Measurements from ENCODE around the gene EFS. TPM values are rescaled to one million over a fixed set of nuclear protein-coding genes. Genes with fewer than 3 reads are reported as not detected.

Gene EFS, protein sequence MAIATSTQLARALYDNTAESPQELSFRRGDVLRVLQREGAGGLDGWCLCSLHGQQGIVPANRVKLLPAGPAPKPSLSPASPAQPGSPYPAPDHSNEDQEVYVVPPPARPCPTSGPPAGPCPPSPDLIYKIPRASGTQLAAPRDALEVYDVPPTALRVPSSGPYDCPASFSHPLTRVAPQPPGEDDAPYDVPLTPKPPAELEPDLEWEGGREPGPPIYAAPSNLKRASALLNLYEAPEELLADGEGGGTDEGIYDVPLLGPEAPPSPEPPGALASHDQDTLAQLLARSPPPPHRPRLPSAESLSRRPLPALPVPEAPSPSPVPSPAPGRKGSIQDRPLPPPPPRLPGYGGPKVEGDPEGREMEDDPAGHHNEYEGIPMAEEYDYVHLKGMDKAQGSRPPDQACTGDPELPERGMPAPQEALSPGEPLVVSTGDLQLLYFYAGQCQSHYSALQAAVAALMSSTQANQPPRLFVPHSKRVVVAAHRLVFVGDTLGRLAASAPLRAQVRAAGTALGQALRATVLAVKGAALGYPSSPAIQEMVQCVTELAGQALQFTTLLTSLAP
- total RNA-seq: 32.4 TPM

DNA sequence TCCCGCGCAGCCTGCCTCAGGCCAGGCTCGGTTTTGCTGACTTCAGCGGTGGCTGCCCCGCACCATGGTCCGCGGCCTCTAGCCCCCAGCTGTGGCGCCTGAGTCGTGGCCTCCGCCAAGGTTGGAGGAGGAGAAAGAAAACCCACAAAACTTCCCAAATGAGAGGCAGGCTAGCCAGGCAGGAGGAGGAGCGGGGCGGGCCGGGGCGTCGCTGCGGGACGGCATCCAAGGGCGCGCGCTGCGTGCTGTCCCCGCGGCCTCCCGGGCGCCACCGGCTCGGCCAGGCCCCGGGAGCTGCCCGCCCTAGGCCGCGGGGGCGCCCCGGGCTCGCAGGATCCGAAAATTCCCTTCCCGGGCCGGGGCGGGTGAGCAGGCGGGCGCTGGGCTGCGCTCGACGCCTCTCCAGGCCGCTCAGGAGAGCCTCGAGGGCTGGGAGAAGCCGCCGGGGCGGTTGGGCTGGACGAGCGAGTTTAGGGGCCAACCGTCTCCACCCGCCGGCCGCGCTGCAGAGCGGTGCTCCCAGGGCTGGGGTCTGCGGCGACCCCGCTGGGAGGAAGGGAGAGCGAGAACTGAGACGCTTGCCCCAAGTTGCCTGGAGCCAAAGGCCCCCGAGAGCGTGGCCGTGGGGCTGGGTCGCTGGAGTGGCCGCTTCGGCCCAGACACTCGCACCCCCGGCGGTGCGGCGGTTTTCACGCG, at the start of gene EFS:
EFS (minus strand) TSS at position 137 of the 696 bp plus-strand sequence. CDS start 147 bp downstream, outside the sequence.
- Histone ChIP-seq H3K27ac (peak within 1 kb of the TSS; percentile 97), H3K4me3 (peak within 1 kb of the TSS; percentile 51 to 69), H3K36me3 (peaks cover 0 to 5% of the 10 kb centered on the region in 2 donors), H3K4me1 (peaks cover 56% of the 10 kb centered on the region), H3K9me3 (no peaks in the 10 kb centered on the region), H3K27me3 (no peaks in the 10 kb centered on the region)
- DNase-seq (ENCODE audit: extremely low spot score in 2 of 2): no peak
- intact Hi-C loops (cut with DNase I): no loop called here
- peak in 1 of 2 donors; percentile 36 for TF ChIP-seq POLR2AphosphoS5 (IDR thresholded peaks at IDR 0.05; ENCODE audit: insufficient read depth in 1 of 2, low read depth in 1 of 2)
- TF ChIP-seq, protein P1, sequence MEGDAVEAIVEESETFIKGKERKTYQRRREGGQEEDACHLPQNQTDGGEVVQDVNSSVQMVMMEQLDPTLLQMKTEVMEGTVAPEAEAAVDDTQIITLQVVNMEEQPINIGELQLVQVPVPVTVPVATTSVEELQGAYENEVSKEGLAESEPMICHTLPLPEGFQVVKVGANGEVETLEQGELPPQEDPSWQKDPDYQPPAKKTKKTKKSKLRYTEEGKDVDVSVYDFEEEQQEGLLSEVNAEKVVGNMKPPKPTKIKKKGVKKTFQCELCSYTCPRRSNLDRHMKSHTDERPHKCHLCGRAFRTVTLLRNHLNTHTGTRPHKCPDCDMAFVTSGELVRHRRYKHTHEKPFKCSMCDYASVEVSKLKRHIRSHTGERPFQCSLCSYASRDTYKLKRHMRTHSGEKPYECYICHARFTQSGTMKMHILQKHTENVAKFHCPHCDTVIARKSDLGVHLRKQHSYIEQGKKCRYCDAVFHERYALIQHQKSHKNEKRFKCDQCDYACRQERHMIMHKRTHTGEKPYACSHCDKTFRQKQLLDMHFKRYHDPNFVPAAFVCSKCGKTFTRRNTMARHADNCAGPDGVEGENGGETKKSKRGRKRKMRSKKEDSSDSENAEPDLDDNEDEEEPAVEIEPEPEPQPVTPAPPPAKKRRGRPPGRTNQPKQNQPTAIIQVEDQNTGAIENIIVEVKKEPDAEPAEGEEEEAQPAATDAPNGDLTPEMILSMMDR (IDR thresholded peaks at IDR 0.05): no peak
- TF ChIP-seq POLR2A (IDR thresholded peaks at IDR 0.05): peak in 1 of 2 donors; percentile 28

GRCh38 chr14:23414254-23414653, 49.3 kb upstream of the EFS start:
- Histone ChIP-seq H3K36me3 (no peaks in the 10 kb centered on the region), H3K4me1 (no peaks in the 10 kb centered on the region), H3K27me3 (no peaks in the 10 kb centered on the region), H3K4me3 (no peak overlapping the region), H3K9me3 (no peaks in the 10 kb centered on the region), H3K27ac (no peak overlapping the region)
- DNase-seq (ENCODE audit: extremely low spot score in 2 of 2): no peak
- TF ChIP-seq POLR2A (IDR thresholded peaks at IDR 0.05) (no peak), POLR2AphosphoS5 (IDR thresholded peaks at IDR 0.05; ENCODE audit: insufficient read depth in 1 of 2, low read depth in 1 of 2) (no peak)
- TF ChIP-seq, protein P1 (IDR thresholded peaks at IDR 0.05): no peak
- intact Hi-C loops (cut with DNase I): no loop called here

GRCh38 chr14:23413681-23414080, 48.7 kb upstream of the EFS start:
- H3K4me3 ChIP-seq: no peak overlapping the region
- no peaks in the 10 kb centered on the region for H3K9me3 ChIP-seq
- intact Hi-C loops (cut with DNase I): no loop called here
- no peak for DNase-seq (ENCODE audit: extremely low spot score in 2 of 2)
- TF ChIP-seq POLR2AphosphoS5 (IDR thresholded peaks at IDR 0.05; ENCODE audit: insufficient read depth in 1 of 2, low read depth in 1 of 2): no peak
- no peak for TF ChIP-seq POLR2A (IDR thresholded peaks at IDR 0.05)
- TF ChIP-seq, protein P1 (IDR thresholded peaks at IDR 0.05): no peak
- H3K27ac ChIP-seq: no peak overlapping the region
- no peaks in the 10 kb centered on the region for H3K27me3 ChIP-seq
- H3K36me3 ChIP-seq: no peaks in the 10 kb centered on the region
- H3K4me1 ChIP-seq: no peaks in the 10 kb centered on the region

GRCh38 chr14:23411563-23412525, 46.9 kb upstream of the EFS start:
- Histone ChIP-seq H3K27me3 (no peaks in the 10 kb centered on the region), H3K9me3 (no peaks in the 10 kb centered on the region), H3K36me3 (no peaks in the 10 kb centered on the region), H3K27ac (no peak overlapping the region), H3K4me3 (no peak overlapping the region), H3K4me1 (no peaks in the 10 kb centered on the region)
- intact Hi-C loops (cut with DNase I): no loop called here
- no peak for DNase-seq (ENCODE audit: extremely low spot score in 2 of 2)
- TF ChIP-seq POLR2A (IDR thresholded peaks at IDR 0.05) (no peak), POLR2AphosphoS5 (IDR thresholded peaks at IDR 0.05; ENCODE audit: insufficient read depth in 1 of 2, low read depth in 1 of 2) (no peak)

Measured in vagina (tissue), 2 donors.